Measurements from ENCODE around the gene EPHA6.

DNA sequence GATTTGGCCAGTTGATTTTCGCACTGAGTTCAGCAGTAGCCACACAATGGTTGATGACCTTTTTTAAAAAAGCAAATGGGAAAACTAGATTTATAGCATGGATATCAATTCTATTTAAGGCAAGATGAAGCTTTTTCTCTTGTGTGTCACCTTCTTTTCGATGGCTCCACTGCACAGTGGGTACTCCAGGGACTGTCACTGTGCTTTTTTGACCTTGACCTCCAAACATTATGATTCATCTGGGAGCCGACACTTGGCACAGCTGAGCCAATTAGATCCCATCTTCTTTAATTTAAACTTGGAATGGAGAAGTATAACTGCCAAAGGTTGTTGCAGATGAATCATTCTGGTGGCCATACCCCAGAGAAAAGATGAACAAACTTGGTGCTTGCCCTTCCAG lies 367.3 kb downstream of the EPHA6 start:
- TF ChIP-seq, protein P1, sequence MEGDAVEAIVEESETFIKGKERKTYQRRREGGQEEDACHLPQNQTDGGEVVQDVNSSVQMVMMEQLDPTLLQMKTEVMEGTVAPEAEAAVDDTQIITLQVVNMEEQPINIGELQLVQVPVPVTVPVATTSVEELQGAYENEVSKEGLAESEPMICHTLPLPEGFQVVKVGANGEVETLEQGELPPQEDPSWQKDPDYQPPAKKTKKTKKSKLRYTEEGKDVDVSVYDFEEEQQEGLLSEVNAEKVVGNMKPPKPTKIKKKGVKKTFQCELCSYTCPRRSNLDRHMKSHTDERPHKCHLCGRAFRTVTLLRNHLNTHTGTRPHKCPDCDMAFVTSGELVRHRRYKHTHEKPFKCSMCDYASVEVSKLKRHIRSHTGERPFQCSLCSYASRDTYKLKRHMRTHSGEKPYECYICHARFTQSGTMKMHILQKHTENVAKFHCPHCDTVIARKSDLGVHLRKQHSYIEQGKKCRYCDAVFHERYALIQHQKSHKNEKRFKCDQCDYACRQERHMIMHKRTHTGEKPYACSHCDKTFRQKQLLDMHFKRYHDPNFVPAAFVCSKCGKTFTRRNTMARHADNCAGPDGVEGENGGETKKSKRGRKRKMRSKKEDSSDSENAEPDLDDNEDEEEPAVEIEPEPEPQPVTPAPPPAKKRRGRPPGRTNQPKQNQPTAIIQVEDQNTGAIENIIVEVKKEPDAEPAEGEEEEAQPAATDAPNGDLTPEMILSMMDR (conservative IDR thresholded peaks at IDR 0.05 in 1 of 2, IDR thresholded peaks at IDR 0.05 in 1 of 2; ENCODE audit: low read depth in 1 of 2, low read length in 2 of 2), result no peak
- no peak for TF ChIP-seq EZH2 (IDR thresholded peaks at IDR 0.05; ENCODE audit: low read length, missing control alignments)
